GM12878 (cell line): Measurements from ENCODE around the gene SELP. TPM values are rescaled to one million over a fixed set of nuclear protein-coding genes. Genes with fewer than 3 reads are reported as not detected.

Source experiments
- ATF7 ChIP-seq: fragments of 450-650 bp; IDR thresholded peaks from 2 replicates; pipeline ENCODE4 v1.6.1; 2016; ENCODE audit warnings: low read depth, mild to moderate bottlenecking
- BHLHE40 ChIP-seq, 2 experiments: fragments of 450-650 bp in 1 of 2; IDR thresholded peaks; 2 replicates each; pipeline ENCODE4 v1.6.1; 2011 to 2017; ENCODE audit warnings: low read depth in 2 of 2, borderline replicate concordance in 1 of 2, improper control_type of control experiment in 1 of 2, low read length in 1 of 2, mild to moderate bottlenecking in 1 of 2
- BMI1 ChIP-seq: fragments of 450-650 bp; IDR thresholded peaks from 2 replicates; pipeline ENCODE4 v1.6.1; 2016; ENCODE audit warnings: mild to moderate bottlenecking, moderate library complexity, borderline replicate concordance
- DPF2 ChIP-seq: fragments of 450-650 bp; IDR thresholded peaks from 2 replicates; pipeline ENCODE4 v1.6.1; 2017; ENCODE audit warnings: mild to moderate bottlenecking
- EP300 ChIP-seq, 2 experiments: fragments of 150-350 bp in 1 of 2; IDR thresholded peaks; 2 replicates each; pipeline ENCODE4 v1.6.1; 2011 to 2012; ENCODE audit warnings: low read depth in 2 of 2, low read length in 2 of 2, borderline replicate concordance in 1 of 2, improper control_type of control experiment in 1 of 2, inconsistent platforms in 1 of 2; ENCODE audit not compliant: control insufficient read depth in 1 of 2
- HDAC6 ChIP-seq: fragments of 200-600 bp; sonication (generic); IDR thresholded peaks from one replicate; pipeline ENCODE4 v1.8.0; 2017; ENCODE audit warnings: antibody characterized with exemption; ENCODE audit not compliant: unreplicated experiment
- IKZF1 ChIP-seq: fragments of 450-650 bp; conservative IDR thresholded peaks from 2 replicates; pipeline ENCODE4 v1.6.1; 2017; ENCODE audit warnings: antibody characterized with exemption, mild to moderate bottlenecking
- KAT2A ChIP-seq: conservative IDR thresholded peaks from 2 replicates; pipeline ENCODE4 v1.6.1; 2011; ENCODE audit warnings: low read depth, low read length; ENCODE audit not compliant: control insufficient read depth
- MEF2A ChIP-seq: IDR thresholded peaks from 2 replicates; pipeline ENCODE4 v1.6.1; 2011; ENCODE audit warnings: low read depth, mild to moderate bottlenecking, low read length, moderate library complexity; ENCODE audit not compliant: insufficient read depth
- NFIC ChIP-seq: IDR thresholded peaks from 2 replicates; pipeline ENCODE4 v1.6.1; 2012; ENCODE audit warnings: low read depth, mild to moderate bottlenecking, inconsistent platforms, low read length, moderate library complexity
- POLR2A ChIP-seq: IDR thresholded peaks from 2 replicates; pipeline ENCODE4 v1.6.1; 2011; ENCODE audit warnings: low read depth, mild to moderate bottlenecking, low read length
- RCOR1 ChIP-seq: conservative IDR thresholded peaks from 2 replicates; pipeline ENCODE4 v1.6.1; 2012; ENCODE audit warnings: low read depth, low read length, improper control_type of control experiment
- RUNX3 ChIP-seq: IDR thresholded peaks from 2 replicates; pipeline ENCODE4 v1.6.1; 2012; ENCODE audit warnings: low read length, inconsistent platforms
- SMAD5 ChIP-seq: IDR thresholded peaks from 2 replicates; pipeline ENCODE4 v1.6.1; 2016; ENCODE audit warnings: antibody characterized with exemption, low read depth
- ZNF207 ChIP-seq: fragments of 450-650 bp; IDR thresholded peaks from 2 replicates; pipeline ENCODE4 v1.6.1; 2014; ENCODE audit warnings: antibody characterized with exemption, mild to moderate bottlenecking, borderline replicate concordance
- ZNF217 ChIP-seq: fragments of 450-650 bp; IDR thresholded peaks from 2 replicates; pipeline ENCODE4 v1.6.1; 2017; ENCODE audit warnings: antibody characterized with exemption, mild to moderate bottlenecking
- polyA plus RNA-seq, 11 experiments: library from polyadenylated mRNA; depleted of rRNA in 4 of 11; unstranded in 6 of 11; stranded (reverse) in 5 of 11; fragments of >200 nt; fragmentation: Nextera tagmentation in 4 of 11; fragmentation: Illumina TruSeq in 1 of 11; extraction: Ambion mirVana in 4 of 11; extraction: Trizol in 1 of 11; gene quantifications; 1 replicate in 1 of 11; 2 replicates in 10 of 11; pipeline versions ENCODE4 v1.2.1 to v1.2.3, GENCODE V29; 2011 to 2016; ENCODE audit warnings: inconsistent platforms in 2 of 11, missing spikeins in 2 of 11, low read depth in 1 of 11
- total RNA-seq, 4 experiments: library from RNA; depleted of rRNA in 3 of 4; stranded (reverse); fragments of >200 nt in 3 of 4; fragmentation: Illumina TruSeq in 1 of 4; extraction: Trizol in 1 of 4; gene quantifications; 2 replicates each; pipeline versions ENCODE4 v1.2.1 to v1.2.3, GENCODE V29; 2013 to 2021
- TF ChIP-seq, protein P1 (sequence below): fragments of 450-650 bp; IDR thresholded peaks from 2 replicates; pipeline ENCODE4 v1.6.1; 2017; ENCODE audit warnings: low read depth, mild to moderate bottlenecking, moderate library complexity
- TF ChIP-seq, protein P2 (sequence below): fragments of 450-650 bp; IDR thresholded peaks from 2 replicates; pipeline ENCODE4 v1.6.1; 2017; ENCODE audit warnings: mild to moderate bottlenecking, low read depth, inconsistent platforms; ENCODE audit not compliant: poor library complexity, severe bottlenecking
- TF ChIP-seq, protein P3 (sequence below): IDR thresholded peaks from 2 replicates; pipeline ENCODE4 v1.6.1; 2012; ENCODE audit warnings: low read length, inconsistent platforms
- TF ChIP-seq, protein P4 (sequence below): fragments of 450-650 bp; IDR thresholded peaks from 2 replicates; pipeline ENCODE4 v1.6.1; 2017; ENCODE audit warnings: mild to moderate bottlenecking
- TF ChIP-seq, protein P5 (sequence below): fragments of 450-650 bp; IDR thresholded peaks from 2 replicates; pipeline ENCODE4 v1.6.1; 2017; ENCODE audit warnings: antibody characterized with exemption, mild to moderate bottlenecking, moderate library complexity

SELP gene
- total and polyA plus RNA-seq, 10 of the 15 experiments (the other 5 are each of a cell fraction or from before 2014, with no cell fraction given): 0.04 to 0.23 (median 0.06) TPM; not detected in 7

DNA sequence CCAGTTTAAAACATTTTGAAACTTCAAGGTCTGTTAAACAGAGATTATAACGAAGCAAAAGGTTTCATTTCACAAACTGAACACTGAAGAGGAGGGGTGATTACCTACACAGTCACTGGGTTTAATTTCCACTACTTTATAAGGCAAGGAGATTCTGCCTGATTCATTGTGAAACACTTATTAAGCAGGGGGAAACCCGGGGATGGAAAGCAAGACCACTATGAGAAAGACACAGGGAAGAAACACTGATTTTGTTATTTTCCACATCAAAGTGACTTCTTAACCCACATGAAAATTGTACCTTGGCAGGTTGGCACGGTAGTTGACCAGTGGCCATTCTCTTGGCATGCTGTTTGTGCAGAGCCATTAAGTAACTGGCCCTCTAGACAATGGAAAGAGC, 35.5 kb downstream of the SELP start (continued):
- TF ChIP-seq, protein P1, sequence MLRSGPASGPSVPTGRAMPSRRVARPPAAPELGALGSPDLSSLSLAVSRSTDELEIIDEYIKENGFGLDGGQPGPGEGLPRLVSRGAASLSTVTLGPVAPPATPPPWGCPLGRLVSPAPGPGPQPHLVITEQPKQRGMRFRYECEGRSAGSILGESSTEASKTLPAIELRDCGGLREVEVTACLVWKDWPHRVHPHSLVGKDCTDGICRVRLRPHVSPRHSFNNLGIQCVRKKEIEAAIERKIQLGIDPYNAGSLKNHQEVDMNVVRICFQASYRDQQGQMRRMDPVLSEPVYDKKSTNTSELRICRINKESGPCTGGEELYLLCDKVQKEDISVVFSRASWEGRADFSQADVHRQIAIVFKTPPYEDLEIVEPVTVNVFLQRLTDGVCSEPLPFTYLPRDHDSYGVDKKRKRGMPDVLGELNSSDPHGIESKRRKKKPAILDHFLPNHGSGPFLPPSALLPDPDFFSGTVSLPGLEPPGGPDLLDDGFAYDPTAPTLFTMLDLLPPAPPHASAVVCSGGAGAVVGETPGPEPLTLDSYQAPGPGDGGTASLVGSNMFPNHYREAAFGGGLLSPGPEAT: peak; percentile 77
- TF ChIP-seq DPF2 (peak; percentile 84), SMAD5 (no peak), KAT2A (no peak), BHLHE40 (IDR thresholded peaks at IDR 0.05; ENCODE audit: borderline replicate concordance in 1 of 2, low read depth in 2 of 2, low read length in 1 of 2) (0 out of 4 replicates have a peak, but pooled peaks have one; percentile 23 to 26), ZNF207 (no peak), RCOR1 (0 out of 2 replicates have a peak, but pooled peaks have one; percentile 51), ZNF217 (peak; percentile 81; the same call in 1 of the 2 replicates), HDAC6 (no peak), BMI1 (peak; percentile 53; the same call in 1 of the 2 replicates), ATF7 (0 out of 2 replicates have a peak, but pooled peaks have one; percentile 37), RUNX3 (peak; percentile 69), MEF2A (no peak), EP300 (IDR thresholded peaks at IDR 0.05; ENCODE audit: borderline replicate concordance in 1 of 2, control insufficient read depth in 1 of 2, low read depth in 2 of 2, low read length in 2 of 2) (peak; percentile 61 to 75; a peak in 2 of 4 replicates), NFIC (peak; percentile 43), IKZF1 (peak; percentile 79), POLR2A (no peak)
- TF ChIP-seq, protein P2, sequence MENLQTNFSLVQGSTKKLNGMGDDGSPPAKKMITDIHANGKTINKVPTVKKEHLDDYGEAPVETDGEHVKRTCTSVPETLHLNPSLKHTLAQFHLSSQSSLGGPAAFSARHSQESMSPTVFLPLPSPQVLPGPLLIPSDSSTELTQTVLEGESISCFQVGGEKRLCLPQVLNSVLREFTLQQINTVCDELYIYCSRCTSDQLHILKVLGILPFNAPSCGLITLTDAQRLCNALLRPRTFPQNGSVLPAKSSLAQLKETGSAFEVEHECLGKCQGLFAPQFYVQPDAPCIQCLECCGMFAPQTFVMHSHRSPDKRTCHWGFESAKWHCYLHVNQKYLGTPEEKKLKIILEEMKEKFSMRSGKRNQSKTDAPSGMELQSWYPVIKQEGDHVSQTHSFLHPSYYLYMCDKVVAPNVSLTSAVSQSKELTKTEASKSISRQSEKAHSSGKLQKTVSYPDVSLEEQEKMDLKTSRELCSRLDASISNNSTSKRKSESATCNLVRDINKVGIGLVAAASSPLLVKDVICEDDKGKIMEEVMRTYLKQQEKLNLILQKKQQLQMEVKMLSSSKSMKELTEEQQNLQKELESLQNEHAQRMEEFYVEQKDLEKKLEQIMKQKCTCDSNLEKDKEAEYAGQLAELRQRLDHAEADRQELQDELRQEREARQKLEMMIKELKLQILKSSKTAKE: peak; percentile 28
- TF ChIP-seq, protein P3, sequence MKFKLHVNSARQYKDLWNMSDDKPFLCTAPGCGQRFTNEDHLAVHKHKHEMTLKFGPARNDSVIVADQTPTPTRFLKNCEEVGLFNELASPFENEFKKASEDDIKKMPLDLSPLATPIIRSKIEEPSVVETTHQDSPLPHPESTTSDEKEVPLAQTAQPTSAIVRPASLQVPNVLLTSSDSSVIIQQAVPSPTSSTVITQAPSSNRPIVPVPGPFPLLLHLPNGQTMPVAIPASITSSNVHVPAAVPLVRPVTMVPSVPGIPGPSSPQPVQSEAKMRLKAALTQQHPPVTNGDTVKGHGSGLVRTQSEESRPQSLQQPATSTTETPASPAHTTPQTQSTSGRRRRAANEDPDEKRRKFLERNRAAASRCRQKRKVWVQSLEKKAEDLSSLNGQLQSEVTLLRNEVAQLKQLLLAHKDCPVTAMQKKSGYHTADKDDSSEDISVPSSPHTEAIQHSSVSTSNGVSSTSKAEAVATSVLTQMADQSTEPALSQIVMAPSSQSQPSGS: 0 out of 2 replicates have a peak, but pooled peaks have one; percentile 45
- TF ChIP-seq, protein P4, sequence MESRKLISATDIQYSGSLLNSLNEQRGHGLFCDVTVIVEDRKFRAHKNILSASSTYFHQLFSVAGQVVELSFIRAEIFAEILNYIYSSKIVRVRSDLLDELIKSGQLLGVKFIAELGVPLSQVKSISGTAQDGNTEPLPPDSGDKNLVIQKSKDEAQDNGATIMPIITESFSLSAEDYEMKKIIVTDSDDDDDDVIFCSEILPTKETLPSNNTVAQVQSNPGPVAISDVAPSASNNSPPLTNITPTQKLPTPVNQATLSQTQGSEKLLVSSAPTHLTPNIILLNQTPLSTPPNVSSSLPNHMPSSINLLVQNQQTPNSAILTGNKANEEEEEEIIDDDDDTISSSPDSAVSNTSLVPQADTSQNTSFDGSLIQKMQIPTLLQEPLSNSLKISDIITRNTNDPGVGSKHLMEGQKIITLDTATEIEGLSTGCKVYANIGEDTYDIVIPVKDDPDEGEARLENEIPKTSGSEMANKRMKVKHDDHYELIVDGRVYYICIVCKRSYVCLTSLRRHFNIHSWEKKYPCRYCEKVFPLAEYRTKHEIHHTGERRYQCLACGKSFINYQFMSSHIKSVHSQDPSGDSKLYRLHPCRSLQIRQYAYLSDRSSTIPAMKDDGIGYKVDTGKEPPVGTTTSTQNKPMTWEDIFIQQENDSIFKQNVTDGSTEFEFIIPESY: no peak
- TF ChIP-seq, protein P5, sequence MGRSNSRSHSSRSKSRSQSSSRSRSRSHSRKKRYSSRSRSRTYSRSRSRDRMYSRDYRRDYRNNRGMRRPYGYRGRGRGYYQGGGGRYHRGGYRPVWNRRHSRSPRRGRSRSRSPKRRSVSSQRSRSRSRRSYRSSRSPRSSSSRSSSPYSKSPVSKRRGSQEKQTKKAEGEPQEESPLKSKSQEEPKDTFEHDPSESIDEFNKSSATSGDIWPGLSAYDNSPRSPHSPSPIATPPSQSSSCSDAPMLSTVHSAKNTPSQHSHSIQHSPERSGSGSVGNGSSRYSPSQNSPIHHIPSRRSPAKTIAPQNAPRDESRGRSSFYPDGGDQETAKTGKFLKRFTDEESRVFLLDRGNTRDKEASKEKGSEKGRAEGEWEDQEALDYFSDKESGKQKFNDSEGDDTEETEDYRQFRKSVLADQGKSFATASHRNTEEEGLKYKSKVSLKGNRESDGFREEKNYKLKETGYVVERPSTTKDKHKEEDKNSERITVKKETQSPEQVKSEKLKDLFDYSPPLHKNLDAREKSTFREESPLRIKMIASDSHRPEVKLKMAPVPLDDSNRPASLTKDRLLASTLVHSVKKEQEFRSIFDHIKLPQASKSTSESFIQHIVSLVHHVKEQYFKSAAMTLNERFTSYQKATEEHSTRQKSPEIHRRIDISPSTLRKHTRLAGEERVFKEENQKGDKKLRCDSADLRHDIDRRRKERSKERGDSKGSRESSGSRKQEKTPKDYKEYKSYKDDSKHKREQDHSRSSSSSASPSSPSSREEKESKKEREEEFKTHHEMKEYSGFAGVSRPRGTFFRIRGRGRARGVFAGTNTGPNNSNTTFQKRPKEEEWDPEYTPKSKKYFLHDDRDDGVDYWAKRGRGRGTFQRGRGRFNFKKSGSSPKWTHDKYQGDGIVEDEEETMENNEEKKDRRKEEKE: no peak
